Stomach (tissue), 4 donors: ENCODE measurements around the gene SMIM45.

Experiments
- POLR2A ChIP-seq, 4 donors: fragments of 450-650 bp; IDR thresholded peaks; one replicate each; pipeline ENCODE4 v1.6.1; 2016; ENCODE audit warnings: antibody characterized with exemption in 4 of 4, control low read depth in 2 of 4, mild to moderate bottlenecking in 1 of 4, moderate library complexity in 1 of 4
- TF ChIP-seq, protein P1 (sequence below), 7 experiments: fragments of 450-650 bp in 4 of 7; fragments of 200-600 bp in 3 of 7; sonication (generic) in 3 of 7; IDR thresholded peaks; one replicate each; pipeline ENCODE4 v1.5.1; 2016 to 2019; ENCODE audit warnings: antibody characterized with exemption in 7 of 7, control low read depth in 2 of 7, mild to moderate bottlenecking in 1 of 7

DNA sequence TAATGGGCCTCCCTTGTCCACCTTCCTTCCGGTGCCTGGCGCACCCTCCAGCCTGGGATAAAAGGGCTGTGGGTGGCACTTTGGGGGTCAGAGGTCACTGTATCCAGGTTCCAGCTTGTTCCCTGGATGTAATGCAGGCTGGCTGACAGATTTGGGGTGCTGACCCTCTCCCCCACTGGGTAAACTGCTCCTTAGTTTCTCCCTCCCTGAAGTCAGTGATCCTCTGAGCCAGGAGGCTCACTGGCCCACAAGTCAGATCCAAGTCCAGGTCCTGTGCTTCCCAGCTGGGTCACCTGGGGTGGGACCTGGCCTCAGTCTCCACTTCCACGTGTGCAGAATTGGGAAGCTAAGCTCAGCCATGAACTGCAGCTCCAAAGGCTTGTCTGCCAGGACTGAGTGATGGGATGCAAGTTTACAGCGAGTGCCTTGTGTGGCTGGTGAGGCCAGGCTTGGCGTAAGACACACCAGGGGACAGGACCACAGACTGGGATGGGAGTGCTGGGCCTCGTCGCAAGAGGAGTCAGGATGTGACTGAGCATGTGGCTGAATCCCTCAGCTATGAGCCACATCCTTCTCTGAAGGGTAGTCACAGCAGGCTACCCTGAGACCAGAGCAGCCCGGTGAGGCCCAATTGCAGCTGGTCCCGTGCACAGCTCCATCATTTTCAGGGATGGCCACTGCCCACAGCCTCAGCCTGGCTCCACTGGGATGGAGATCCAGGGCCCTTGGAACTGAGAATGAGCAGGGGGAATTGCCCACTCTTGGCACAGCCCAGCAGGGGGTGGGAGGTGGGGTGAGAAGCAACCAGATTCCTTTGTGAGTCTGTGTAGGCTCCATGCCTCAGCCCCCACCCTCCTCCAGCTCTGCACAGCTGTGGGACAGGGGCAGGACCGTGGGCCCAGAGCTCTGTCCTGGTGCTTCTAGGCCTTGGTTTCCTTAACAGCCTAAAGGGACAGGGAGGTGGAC, 44.2 kb upstream of the SMIM45 start:
- TF ChIP-seq, protein P1, sequence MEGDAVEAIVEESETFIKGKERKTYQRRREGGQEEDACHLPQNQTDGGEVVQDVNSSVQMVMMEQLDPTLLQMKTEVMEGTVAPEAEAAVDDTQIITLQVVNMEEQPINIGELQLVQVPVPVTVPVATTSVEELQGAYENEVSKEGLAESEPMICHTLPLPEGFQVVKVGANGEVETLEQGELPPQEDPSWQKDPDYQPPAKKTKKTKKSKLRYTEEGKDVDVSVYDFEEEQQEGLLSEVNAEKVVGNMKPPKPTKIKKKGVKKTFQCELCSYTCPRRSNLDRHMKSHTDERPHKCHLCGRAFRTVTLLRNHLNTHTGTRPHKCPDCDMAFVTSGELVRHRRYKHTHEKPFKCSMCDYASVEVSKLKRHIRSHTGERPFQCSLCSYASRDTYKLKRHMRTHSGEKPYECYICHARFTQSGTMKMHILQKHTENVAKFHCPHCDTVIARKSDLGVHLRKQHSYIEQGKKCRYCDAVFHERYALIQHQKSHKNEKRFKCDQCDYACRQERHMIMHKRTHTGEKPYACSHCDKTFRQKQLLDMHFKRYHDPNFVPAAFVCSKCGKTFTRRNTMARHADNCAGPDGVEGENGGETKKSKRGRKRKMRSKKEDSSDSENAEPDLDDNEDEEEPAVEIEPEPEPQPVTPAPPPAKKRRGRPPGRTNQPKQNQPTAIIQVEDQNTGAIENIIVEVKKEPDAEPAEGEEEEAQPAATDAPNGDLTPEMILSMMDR (IDR thresholded peaks at IDR 0.05) = no peak
- no peak for TF ChIP-seq POLR2A (IDR thresholded peaks at IDR 0.05)
